Stimulated activated CD4-positive, alpha-beta T cell treated with anti-CD3 and anti-CD28 coated beads, Interleukin-2, amount 100 ng/mL, for 4 hours (primary cell): ENCODE data around the gene EFCC1.
"Not testable (repeated sequence)": the region's sequence is repeated elsewhere in the genome, so short reads cannot be mapped to it uniquely, and the experiment has no call there.

Experiments
- DNase-seq: peaks from one replicate; pipeline ENCODE4 v3.0.0-alpha.2; 2020; ENCODE audit warnings: low read depth

EFCC1 gene

DNA sequence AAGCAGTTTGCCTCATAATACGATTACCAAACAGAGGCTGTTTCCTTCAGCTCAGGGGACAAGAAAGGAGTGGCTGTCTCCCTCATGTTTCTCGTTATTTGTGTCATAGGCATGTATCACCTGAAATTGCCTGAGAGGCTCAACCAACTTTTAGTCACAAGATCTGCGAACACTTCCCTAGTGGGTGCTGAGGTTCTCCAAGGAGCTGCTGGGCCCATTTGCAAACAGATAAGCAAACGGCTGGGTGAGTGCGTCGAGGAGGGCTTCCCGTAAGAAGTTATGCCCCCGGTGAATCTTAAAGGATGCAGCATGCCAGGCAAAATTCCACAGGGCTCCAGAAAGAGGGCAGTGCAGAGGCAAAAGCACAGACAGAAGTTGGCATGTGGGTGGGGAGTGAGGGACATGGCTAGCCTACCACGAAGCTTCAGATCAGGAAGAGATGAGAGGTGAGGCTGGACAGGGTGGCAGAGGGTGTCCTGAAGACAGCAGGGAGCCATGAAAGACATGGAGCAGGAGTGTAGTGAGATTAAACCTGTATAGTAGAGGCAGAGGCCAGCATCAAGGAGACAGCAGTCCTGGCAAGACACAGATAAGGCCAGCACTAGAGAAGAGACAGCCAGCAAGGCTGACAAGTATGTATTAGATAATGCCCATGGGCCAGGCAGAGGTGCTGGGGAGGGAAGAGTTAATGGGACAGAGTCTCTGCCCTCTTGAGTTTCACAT is 55.5 kb downstream of the EFCC1 start:
- no peak for DNase-seq

DNA sequence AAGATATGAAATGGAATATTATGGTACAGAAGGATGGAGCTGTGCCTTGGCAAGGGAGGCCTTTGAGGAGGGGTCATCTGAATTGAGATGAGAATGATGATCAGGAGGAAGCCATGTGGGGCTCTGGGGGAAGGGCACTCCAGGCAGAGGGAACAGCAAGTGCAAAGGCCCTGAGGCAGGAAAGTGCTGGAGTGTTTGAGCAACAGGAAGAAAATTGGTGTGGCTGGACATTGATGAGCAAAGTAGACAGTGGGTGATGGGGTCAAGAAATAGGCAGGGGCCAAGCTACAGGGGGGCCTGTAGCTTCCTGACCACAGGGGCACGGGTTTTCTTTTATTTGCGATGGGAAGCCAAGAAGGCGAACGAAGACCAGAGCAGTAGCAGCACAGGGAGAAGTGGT is 56.1 kb downstream of the EFCC1 start:
- DNase-seq = no peak

DNA sequence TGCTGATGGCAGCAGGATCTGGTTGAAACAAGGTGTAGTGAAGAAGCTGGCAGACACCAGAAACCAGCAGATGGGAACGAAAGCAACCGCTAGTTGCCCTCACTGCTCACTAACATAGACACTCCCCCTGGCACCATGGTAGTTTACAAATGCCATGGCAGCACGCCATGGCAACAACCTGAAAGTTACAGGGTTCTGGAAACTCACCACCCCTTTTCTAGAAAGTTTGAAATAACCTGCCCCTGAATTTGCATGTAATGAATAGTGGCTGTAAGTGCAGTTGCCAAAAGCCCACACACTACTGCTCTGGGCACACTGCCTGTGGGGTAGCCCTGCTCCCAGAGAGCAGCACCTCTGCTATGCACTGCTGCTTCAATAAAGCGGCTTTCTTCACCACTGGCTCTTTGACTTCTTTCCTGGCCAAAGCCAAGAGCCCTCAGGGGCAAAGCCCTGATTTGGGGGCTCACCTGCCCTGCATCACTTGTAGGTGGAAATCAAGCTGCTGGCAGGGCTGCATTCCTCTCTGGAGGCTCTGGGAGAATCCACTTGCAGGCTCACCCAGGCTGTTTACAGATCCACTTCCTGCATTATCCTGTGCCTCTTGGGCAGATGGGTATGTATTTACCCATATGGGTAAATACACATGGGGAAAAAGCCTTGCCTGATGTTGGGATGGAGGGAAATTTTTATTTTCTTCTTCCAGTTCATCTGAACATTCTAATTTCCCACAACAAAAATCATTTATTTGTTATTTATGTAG is 57.5 kb downstream of the EFCC1 start:
- DNase-seq = no peak

DNA sequence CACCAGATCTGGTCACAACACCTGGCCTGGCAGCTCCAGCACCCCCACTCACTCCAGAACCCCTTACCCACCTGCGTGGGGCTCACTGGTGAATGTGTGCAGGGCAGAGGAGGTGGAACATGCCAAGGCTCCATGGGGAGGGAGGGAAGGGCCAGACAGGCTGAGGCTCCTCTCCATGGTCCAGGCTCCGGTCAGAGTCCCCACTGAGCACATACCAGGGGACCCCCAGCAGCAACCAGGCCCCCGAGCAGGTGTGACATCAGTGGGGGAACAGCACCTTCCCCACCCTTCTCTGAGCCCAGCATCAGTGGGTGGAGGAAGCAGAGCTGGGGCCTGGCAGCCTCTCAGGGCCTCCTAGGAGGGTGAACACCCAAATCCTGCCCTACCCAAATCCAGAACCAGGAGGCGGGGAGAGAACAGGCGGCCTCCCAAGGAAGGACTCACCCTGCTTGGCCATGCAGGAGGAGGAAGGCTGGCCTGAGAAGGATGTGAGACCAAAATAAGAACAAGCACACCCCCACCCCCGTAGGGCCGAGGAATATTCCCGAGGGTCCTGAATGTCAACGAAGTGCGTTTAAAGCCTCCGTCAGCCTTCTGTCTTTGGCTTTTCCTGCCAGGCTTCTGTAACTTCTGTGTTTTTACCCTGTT is 58.3 kb downstream of the EFCC1 start:
- no peak for DNase-seq

DNA sequence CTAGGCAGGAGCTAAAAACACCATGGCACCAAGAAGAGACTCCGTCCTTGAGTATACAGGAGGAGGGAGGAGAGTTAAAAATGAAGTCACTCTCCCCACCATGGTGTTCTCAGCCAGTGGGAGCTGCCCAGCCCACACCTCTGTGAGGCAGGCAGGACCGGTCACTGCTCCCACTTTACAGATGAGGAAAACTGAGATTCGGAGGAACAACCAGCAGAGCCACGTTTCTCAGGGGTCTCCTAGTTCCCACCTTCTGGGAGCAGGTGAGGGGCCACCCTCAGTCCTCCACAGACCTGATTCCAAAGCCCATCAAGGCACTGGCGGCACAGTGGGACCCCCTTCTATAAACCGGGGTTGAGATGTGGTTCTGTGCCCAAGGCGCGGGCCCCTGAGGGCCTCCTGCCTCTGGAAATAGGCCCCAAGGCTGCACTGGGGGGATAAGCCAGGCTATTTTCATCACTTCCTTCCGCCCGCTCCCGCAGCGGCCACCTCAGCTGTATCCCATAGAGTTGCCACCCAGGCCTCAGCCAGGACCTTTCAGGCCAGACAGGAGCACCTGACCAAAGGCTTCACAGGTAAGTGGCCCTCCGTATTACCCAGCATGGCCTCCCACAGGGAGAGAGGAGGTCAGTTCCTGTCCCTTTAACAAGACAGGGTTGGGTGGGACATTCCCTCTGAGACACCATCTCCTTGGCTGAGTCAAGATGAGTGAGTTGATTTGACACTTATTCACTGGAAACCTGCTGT is 59.3 kb downstream of the EFCC1 start, which contains the start of gene GP9:
TSS of gene GP9 (plus strand) at position 504 of the 747 bp plus-strand sequence. CDS start 961 bp downstream, outside the sequence.
- DNase-seq = no peak

DNA sequence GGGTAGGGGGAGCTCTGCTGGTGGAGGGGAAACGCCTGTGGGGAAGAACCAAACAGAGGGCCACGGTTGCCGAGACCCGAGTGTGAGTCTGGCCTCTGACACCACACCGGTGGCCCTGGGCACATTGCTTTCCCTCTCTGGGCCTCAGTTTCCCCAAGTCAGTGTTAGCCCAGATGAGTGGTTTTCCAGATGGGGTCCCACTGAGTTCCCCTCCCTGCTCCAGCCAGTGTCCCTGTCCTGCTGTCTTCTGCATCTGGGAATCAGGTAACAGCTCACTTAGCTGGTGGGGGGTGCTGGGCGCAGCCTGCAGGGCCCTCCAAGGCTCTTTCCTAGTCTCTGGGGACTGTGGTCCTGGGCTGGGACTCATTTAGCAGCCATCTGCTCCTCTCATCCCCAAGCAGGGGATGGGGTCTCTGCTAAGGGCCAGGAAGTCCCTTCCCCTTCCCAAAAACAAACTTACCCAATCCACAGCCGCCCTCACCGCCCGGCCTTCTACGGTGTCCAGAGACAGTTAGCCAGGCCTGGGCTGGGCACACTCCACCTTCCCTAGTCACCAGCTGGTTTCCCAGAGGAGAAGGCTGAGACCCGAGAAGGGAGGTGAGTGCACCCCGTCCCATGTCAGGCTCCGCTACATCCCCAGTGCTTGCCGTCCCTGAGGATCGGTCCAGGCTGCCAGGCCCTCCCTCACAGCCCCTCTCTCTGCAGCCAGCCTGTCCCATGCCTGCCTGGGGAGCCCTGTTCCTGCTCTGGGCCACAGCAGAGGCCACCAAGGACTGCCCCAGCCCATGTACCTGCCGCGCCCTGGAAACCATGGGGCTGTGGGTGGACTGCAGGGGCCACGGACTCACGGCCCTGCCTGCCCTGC is 60.2 kb downstream of the EFCC1 start:
- no peak for DNase-seq

DNA sequence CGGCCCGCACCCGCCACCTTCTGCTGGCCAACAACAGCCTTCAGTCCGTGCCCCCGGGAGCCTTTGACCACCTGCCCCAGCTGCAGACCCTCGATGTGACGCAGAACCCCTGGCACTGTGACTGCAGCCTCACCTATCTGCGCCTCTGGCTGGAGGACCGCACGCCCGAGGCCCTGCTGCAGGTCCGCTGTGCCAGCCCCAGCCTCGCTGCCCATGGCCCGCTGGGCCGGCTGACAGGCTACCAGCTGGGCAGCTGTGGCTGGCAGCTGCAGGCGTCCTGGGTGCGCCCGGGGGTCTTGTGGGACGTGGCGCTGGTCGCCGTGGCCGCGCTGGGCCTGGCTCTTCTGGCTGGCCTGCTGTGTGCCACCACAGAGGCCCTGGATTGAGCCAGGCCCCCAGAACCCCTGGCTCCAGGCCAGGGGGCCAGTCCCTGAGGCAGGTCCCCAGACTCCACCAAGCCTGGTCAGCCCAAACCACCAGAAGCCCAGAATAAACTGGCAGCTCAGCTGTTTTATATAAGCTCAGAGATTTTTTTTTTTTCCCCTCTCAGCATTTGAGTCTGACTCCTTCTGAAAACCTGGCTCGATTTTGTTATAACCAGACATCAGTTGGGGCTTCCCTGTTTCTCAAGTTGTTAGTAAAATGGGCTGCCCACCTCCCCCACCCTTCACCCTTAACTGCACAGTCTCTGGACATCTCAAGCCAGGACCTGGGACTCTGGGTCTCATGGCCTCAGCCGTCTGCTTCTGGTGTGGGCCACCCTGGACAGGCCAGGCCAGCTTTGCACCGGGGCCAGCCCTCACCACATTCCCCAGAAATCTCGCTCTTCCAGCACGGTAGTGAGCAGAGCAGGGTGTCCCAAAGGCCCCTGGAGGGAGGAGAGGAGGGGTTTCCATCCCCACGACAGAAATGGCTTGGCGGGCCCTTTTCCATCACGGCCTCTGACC is 61.1 kb downstream of the EFCC1 start:
- no peak for DNase-seq

DNA sequence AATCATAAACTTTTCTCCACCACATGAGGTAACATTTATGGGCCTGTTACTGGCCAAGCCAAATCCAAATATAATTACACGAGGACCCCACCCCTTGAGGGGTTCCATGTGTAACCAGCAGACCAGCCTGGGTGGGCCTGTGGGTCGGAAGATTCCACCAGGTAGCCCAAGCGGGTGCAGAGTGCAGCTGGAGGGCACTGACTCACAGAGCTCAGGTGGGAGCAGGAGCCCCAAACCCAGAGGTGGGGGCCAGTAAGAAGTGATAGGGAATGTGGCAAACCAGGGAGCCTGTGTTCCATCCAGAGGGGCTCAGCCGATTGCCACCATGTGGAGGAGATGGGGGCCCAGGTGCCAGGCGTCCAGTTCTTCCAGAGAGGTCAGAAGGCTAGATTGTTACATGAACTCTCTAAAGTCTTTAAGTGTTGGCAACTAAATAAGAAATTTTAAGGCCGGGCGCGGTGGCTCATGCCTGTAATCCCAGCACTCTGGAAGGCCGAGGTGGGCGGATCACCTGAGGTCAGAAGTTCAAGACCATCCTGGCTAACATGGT is 62.1 kb downstream of the EFCC1 start:
- DNase-seq = no peak

DNA sequence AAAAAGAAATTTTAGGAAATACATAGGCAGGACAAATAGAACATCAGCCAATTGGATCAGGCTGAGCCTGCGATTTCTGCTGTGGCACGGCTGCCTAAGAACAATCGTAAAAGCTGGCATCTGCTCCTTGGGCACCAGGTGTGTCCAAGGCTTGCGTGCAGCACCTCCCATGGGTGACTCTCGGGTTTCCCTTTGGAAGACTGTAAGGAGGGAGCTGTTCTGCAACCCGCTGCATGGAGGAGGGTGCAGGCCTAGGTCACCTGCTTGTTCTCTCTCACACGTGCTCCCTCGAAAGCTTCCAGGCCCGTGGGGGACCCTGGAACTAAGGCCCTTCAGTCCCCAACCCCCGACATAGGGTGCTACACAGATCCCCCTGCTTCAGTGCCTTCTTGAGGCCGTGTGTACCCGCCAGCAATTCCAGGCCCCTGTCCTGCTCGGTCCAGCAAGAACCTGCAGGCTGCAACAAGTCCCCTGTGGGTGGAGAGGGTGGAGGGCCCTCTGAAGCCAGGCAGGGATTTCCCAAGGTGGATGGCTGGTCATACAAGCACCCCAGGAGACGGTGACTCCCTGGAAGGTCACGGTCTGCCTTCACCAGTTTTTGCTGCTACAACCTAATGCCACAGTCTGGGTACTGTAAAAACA is 62.9 kb downstream of the EFCC1 start:
- no peak for DNase-seq

DNA sequence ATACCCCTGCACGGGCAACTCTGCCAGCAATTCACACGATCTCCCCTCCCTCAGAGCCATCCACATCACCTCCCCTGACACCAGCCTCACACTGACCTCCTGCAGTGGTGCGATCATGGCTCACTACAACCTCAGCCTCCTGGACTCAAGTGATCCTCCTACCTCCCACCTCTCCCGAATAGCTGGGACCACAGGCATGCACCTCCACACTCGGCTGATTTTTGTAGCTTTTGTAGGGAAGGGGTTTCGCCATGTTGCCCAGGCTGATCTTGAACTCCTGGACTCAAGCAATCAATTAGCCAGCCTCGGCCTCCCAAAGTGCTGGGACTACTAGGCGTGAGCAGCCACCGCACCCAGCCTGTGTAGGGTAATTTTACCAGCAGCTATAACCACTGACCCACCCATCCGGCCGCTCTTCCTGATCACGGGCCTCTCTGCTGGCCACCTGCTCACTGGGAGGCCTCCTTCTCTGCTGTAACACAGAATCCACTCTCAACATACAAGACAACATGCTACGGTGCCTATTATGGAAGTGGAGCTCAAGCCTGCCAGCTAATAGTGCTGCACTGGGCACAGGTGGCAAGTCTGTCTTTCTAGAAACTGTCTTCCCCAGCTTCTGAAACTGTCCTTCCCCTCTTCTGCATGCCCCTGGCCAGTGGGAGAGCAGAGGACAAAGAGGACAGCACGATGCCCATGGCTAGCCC is 64.1 kb downstream of the EFCC1 start:
- no peak for DNase-seq

DNA sequence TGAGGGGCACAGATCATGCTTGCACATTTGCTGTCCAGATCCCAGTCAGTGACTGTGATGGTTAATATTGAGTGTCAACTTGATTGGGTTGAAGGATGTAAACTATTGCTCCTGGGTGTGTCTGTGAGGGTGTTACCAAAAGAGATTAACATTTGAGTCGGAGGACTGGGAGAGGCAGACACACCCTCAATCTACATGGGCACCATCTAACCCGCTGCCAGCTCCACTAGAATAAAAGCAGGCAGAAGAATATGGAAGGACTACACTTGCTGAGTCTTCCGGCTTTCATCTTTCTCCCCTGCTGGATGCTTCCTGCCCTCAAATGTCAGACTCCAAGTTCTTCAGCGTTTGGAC is 64.6 kb downstream of the EFCC1 start:
- no peak for DNase-seq

DNA sequence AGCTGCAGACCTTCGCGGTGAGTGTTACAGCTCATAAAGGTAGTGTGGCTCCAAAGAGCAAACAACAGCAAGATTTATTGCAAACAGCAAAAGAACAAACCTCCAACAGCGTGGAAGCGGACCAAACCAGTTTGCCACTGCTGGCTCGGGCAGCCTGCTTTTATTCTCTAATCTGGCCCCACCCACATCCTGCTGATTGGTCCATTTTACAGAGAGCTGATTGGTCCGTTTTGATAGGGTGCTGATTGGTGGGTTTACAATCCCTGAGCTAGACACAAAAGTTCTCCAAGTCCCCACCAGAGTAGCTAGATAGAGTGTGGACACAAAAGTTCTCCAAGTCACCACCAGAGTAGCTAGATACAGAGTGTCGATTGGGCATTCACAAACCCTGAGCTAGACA is 66.6 kb downstream of the EFCC1 start:
- not testable (repeated sequence) for DNase-seq

DNA sequence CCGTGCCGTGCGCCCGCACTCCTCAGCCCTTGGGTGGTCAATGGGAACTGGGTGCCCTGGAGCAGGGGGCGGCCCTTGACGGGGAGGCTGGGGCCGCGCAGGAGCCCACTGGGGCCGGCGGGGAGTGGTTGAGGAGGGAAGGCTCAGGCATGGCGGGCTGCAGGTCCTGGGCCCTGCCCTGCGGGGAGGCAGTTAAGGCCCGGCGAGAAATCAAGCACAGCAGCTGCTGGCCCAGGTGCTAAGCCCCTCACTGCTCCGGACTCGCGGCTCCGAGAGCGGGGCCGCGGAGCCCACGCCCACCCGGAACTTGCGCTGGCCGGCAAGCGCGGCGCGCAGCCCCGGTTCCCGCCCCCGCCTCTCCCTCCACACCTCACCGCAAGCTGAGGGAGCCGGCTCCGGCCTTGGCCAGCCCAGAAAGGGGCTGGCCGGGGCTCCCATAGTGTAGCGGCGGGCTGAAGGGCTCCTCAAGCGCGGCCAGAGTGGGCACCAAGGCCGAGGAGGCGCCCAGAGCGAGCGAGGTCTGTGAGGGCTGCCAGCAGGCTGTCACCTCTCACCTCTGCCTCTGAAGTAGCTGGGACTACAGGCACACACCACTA is 67.3 kb downstream of the EFCC1 start:
- no peak for DNase-seq

DNA sequence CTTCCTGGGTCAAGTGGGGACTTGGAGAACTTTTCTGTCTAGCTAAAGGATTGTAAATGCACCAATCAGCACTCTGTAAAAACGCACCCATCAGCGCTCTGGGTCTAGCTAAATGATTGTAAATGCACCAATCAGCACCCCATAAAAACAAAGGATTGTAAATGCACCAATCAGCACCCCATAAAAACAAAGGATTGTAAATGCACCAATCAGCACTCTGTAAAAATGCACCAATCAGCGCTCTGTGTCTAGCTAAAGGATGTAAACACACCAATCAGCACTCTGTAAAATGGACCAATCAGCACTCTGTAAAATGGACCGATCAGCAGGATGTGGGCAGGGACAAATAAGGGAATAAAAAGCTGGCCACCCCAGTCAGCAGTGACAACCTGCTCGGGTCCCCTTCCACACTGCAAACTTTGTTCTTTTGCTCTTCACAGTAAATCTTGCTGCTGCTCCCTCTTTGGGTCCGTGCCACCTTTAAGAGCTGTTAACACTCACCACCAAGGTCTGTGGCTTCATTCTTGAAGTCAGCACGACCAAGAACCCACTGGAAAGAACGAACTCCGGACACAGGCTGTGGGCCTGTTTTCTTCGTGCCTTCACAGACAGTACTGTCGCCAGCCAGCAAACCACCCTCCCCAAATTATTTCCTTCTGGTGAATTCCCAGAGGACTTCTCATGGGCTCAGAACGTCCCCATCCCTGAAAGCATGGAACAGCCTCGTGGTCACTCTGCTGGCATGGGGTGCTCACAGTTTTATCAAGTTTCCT is 68.4 kb downstream of the EFCC1 start:
- not testable (repeated sequence) for DNase-seq

DNA sequence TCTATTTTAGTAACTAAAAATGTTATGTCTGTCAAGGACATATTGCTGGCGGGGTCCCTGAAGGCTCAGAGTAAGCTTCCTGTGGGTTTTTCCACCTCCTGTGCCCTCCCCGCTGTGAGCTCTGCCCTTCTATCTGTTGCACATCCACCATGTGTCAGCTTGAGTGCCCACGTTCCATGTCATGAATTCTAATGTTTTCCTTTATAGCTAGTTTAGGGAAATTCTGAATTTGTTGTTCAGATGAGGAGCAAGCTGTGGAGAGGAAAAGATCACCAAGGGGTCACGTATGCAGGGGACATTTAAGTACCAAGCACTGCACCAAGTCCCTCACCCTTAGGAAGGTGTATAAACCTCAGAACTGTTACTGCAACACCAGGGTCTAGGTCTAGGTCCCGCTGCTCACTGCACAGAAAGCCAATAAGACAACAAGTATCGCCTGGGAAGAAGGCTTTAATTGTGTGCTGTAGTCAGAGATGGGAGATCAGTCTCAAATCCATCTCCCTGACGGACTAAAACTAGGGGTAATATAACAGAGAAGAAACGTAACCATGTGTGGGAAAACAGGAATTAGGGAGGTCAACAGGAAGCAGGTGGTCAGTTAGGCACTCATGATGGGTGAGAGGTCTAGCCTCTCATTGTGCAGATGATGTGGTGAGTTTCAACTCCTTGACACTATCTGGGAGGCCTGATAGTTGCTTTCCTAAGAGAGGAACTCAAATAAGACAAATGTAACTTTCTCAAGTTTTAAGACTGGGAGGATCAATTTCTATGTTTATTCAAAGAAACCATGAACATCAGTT is 69.2 kb downstream of the EFCC1 start:
- DNase-seq = no peak

DNA sequence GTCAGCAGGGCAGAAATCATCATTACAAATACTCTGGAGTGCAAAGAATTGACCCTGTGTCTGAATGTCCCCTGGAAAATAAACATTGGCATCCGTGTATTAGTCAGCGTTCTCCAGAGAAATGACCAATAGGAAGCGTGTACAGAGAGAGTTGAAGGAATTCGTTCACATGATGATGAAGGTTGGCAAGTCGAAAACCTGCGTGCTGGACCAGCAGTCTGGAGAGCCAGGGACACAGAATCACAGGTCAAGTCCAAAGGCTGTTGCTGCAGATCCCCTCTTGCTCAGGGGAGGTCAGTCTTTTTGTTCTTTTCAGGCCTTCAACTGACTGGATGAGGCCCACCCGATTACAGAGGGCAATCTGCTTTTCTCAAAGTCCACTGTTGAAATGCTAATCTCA is 76.1 kb downstream of the EFCC1 start:
- DNase-seq = no peak

DNA sequence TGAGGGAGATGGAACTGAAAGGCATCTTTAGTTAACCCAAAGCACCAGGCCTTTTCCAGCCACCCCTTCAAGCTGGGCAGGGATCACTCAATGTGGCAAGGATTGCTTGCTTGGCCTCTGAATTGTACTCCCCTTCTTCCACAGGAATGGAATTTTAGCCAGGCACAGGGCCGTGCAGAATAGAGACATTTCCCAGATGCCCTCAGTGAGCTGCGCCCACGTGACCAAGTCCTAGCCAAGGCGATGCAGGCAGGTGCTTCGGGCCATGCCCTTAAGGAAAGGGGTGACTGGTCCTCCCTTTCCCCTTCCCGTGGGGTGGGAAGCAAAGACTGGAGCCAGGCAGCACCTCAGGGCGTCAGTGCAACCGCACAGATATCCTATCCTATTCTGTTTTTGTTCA is 77.4 kb downstream of the EFCC1 start:
- no peak for DNase-seq
